ENCODE data around the gene KLHL36. TPM values are rescaled to one million over a fixed set of nuclear protein-coding genes. Genes with fewer than 3 reads are reported as not detected.

The KLHL36 gene
- total and polyA plus RNA-seq, 4 donors = 10.1 to 60.0 (median 36.8) TPM

GRCh38 chr16:84665843-84666242 is 17.5 kb downstream of the KLHL36 start:
- DNase-seq (no peak), ATAC-seq (ENCODE audit: low FRiP score) (no peak)
- Histone ChIP-seq H3K27me3 (ENCODE audit: control insufficient read depth in 1 of 2, insufficient read depth in 2 of 2, low read length in 1 of 2) (no peaks in the 10 kb centered on the region), H3K9me3 (ENCODE audit: control insufficient read depth, low read length) (no peaks in the 10 kb centered on the region), H3K27ac (ENCODE audit: low read depth in 1 of 2, low read length in 2 of 2) (no peak overlapping the region), H3K4me3 (ENCODE audit: low read length in 2 of 2) (no peak overlapping the region), H3K4me1 (ENCODE audit: control insufficient read depth in 1 of 2, insufficient read depth in 2 of 2, low read length in 2 of 2) (no peaks in the 10 kb centered on the region), H3K36me3 (ENCODE audit: control insufficient read depth in 1 of 2, insufficient read depth in 2 of 2, low read length in 1 of 2) (peaks cover 0 to 5% of the 10 kb centered on the region in 2 donors)
- intact Hi-C loops (cut with DNase I) = no loop called here
- WGBS, 2 donors = 90 to 93% methylated on average over 7 of the region's 7 CpGs

GRCh38 chr16:84667600-84668309 is 19.4 kb downstream of the KLHL36 start:
- Histone ChIP-seq H3K27me3 (ENCODE audit: control insufficient read depth in 1 of 2, insufficient read depth in 2 of 2, low read length in 1 of 2) (no peaks in the 10 kb centered on the region), H3K4me1 (ENCODE audit: control insufficient read depth in 1 of 2, insufficient read depth in 2 of 2, low read length in 2 of 2) (no peaks in the 10 kb centered on the region), H3K4me3 (ENCODE audit: low read length in 2 of 2) (no peak overlapping the region), H3K9me3 (ENCODE audit: control insufficient read depth, low read length) (no peaks in the 10 kb centered on the region), H3K27ac (ENCODE audit: low read depth in 1 of 2, low read length in 2 of 2) (no peak overlapping the region), H3K36me3 (ENCODE audit: control insufficient read depth in 1 of 2, insufficient read depth in 2 of 2, low read length in 1 of 2) (peaks cover 0 to 1% of the 10 kb centered on the region in 2 donors)
- 82 to 83% methylated on average over 16 of the region's 16 CpGs for WGBS, 2 donors
- ATAC-seq (ENCODE audit: low FRiP score) (no peak), DNase-seq (no peak)
- intact Hi-C loops (cut with DNase I) = no loop called here

- no peak for ATAC-seq (ENCODE audit: low FRiP score)
- Histone ChIP-seq H3K9me3 (ENCODE audit: control insufficient read depth, low read length) (no peaks in the 10 kb centered on the region), H3K27me3 (ENCODE audit: control insufficient read depth in 1 of 2, insufficient read depth in 2 of 2, low read length in 1 of 2) (no peaks in the 10 kb centered on the region), H3K27ac (ENCODE audit: low read depth in 1 of 2, low read length in 2 of 2) (no peak overlapping the region), H3K36me3 (ENCODE audit: control insufficient read depth in 1 of 2, insufficient read depth in 2 of 2, low read length in 1 of 2) (peaks cover 0 to 1% of the 10 kb centered on the region in 2 donors), H3K4me3 (ENCODE audit: low read length in 2 of 2) (no peak overlapping the region), H3K4me1 (ENCODE audit: control insufficient read depth in 1 of 2, insufficient read depth in 2 of 2, low read length in 2 of 2) (no peaks in the 10 kb centered on the region)
- intact Hi-C loops (cut with DNase I) = no loop called here
- DNase-seq = no peak
- WGBS, 2 donors = 85 to 87% methylated on average over 12 of the region's 12 CpGs
These were observed 21.8 kb downstream of the KLHL36 start for GRCh38 chr16:84670063-84670462.

GRCh38 chr16:84672276-84673202 is 24.2 kb downstream of the KLHL36 start:
- no peaks in the 10 kb centered on the region for H3K9me3 ChIP-seq (ENCODE audit: control insufficient read depth, low read length)
- H3K27me3 ChIP-seq (ENCODE audit: control insufficient read depth in 1 of 2, insufficient read depth in 2 of 2, low read length in 1 of 2) = no peaks in the 10 kb centered on the region
- H3K36me3 ChIP-seq (ENCODE audit: control insufficient read depth in 1 of 2, insufficient read depth in 2 of 2, low read length in 1 of 2) = peaks cover 0 to 1% of the 10 kb centered on the region in 2 donors
- H3K4me3 ChIP-seq (ENCODE audit: low read length in 2 of 2) = no peak overlapping the region
- 58 to 62% methylated on average over 25 to 26 of the region's 26 CpGs for WGBS, 2 donors
- DNase-seq (peak; percentile 87 to 94), ATAC-seq (ENCODE audit: low FRiP score) (peak; percentile 86)
- H3K27ac ChIP-seq (ENCODE audit: low read depth in 1 of 2, low read length in 2 of 2) = no peak overlapping the region
- intact Hi-C loops (cut with DNase I) = loop anchor here (1.0 to 2.0 kb wide), 2 partner anchors 52 to 54 kb away; no protein-coding TSS in a partner anchor
- H3K4me1 ChIP-seq (ENCODE audit: control insufficient read depth in 1 of 2, insufficient read depth in 2 of 2, low read length in 2 of 2) = no peaks in the 10 kb centered on the region

GRCh38 chr16:84673203-84673535 is 24.9 kb downstream of the KLHL36 start:
- no peaks in the 10 kb centered on the region for H3K4me1 ChIP-seq (ENCODE audit: control insufficient read depth in 1 of 2, insufficient read depth in 2 of 2, low read length in 2 of 2)
- DNase-seq (no peak), ATAC-seq (ENCODE audit: low FRiP score) (no peak)
- H3K9me3 ChIP-seq (ENCODE audit: control insufficient read depth, low read length) = no peaks in the 10 kb centered on the region
- WGBS, 2 donors = 85 to 93% methylated on average over 3 of the region's 3 CpGs
- no peaks in the 10 kb centered on the region for H3K27me3 ChIP-seq (ENCODE audit: control insufficient read depth in 1 of 2, insufficient read depth in 2 of 2, low read length in 1 of 2)
- intact Hi-C loops (cut with DNase I) = loop anchor here (1.0 to 2.0 kb wide), 2 partner anchors 52 to 53 kb away; no protein-coding TSS in a partner anchor
- no peak overlapping the region for H3K27ac ChIP-seq (ENCODE audit: low read depth in 1 of 2, low read length in 2 of 2)
- H3K36me3 ChIP-seq (ENCODE audit: control insufficient read depth in 1 of 2, insufficient read depth in 2 of 2, low read length in 1 of 2) = no peaks in the 10 kb centered on the region
- no peak overlapping the region for H3K4me3 ChIP-seq (ENCODE audit: low read length in 2 of 2)

GRCh38 chr16:84673561-84673960 is 25.2 kb downstream of the KLHL36 start:
- Histone ChIP-seq H3K4me3 (ENCODE audit: low read length in 2 of 2) (no peak overlapping the region), H3K9me3 (ENCODE audit: control insufficient read depth, low read length) (no peaks in the 10 kb centered on the region), H3K36me3 (ENCODE audit: control insufficient read depth in 1 of 2, insufficient read depth in 2 of 2, low read length in 1 of 2) (no peaks in the 10 kb centered on the region), H3K4me1 (ENCODE audit: control insufficient read depth in 1 of 2, insufficient read depth in 2 of 2, low read length in 2 of 2) (no peaks in the 10 kb centered on the region), H3K27ac (ENCODE audit: low read depth in 1 of 2, low read length in 2 of 2) (no peak overlapping the region), H3K27me3 (ENCODE audit: control insufficient read depth in 1 of 2, insufficient read depth in 2 of 2, low read length in 1 of 2) (no peaks in the 10 kb centered on the region)
- 88 to 92% methylated on average over 3 of the region's 3 CpGs for WGBS, 2 donors
- no peak for DNase-seq
- intact Hi-C loops (cut with DNase I) = loop anchor here (1.0 to 2.0 kb wide), 2 partner anchors 51 to 53 kb away; no protein-coding TSS in a partner anchor
- no peak for ATAC-seq (ENCODE audit: low FRiP score)

GRCh38 chr16:84675423-84675822 is 27.1 kb downstream of the KLHL36 start:
- ATAC-seq (ENCODE audit: low FRiP score) = no peak
- WGBS, 2 donors = 81 to 95% methylated on average over 9 of the region's 9 CpGs
- no peak overlapping the region for H3K27ac ChIP-seq (ENCODE audit: low read depth in 1 of 2, low read length in 2 of 2)
- H3K4me3 ChIP-seq (ENCODE audit: low read length in 2 of 2) = no peak overlapping the region
- H3K27me3 ChIP-seq (ENCODE audit: control insufficient read depth in 1 of 2, insufficient read depth in 2 of 2, low read length in 1 of 2) = no peaks in the 10 kb centered on the region
- H3K4me1 ChIP-seq (ENCODE audit: control insufficient read depth in 1 of 2, insufficient read depth in 2 of 2, low read length in 2 of 2) = no peaks in the 10 kb centered on the region
- intact Hi-C loops (cut with DNase I) = no loop called here
- no peak for DNase-seq
- no peaks in the 10 kb centered on the region for H3K36me3 ChIP-seq (ENCODE audit: control insufficient read depth in 1 of 2, insufficient read depth in 2 of 2, low read length in 1 of 2)
- no peaks in the 10 kb centered on the region for H3K9me3 ChIP-seq (ENCODE audit: control insufficient read depth, low read length)

- WGBS, 2 donors = 86 to 88% methylated on average over 2 of the region's 2 CpGs
- no peaks in the 10 kb centered on the region for H3K27me3 ChIP-seq (ENCODE audit: control insufficient read depth in 1 of 2, insufficient read depth in 2 of 2, low read length in 1 of 2)
- no peak overlapping the region for H3K4me3 ChIP-seq (ENCODE audit: low read length in 2 of 2)
- ATAC-seq (ENCODE audit: low FRiP score) (no peak), DNase-seq (no peak)
- no peaks in the 10 kb centered on the region for H3K9me3 ChIP-seq (ENCODE audit: control insufficient read depth, low read length)
- intact Hi-C loops (cut with DNase I) = no loop called here
- no peaks in the 10 kb centered on the region for H3K4me1 ChIP-seq (ENCODE audit: control insufficient read depth in 1 of 2, insufficient read depth in 2 of 2, low read length in 2 of 2)
- no peaks in the 10 kb centered on the region for H3K36me3 ChIP-seq (ENCODE audit: control insufficient read depth in 1 of 2, insufficient read depth in 2 of 2, low read length in 1 of 2)
- H3K27ac ChIP-seq (ENCODE audit: low read depth in 1 of 2, low read length in 2 of 2) = no peak overlapping the region
These were observed 27.6 kb downstream of the KLHL36 start for GRCh38 chr16:84675884-84676283.

Data from aorta (tissue), 5 donors.